ENCODE measurements around the gene TBXAS1.

DNA sequence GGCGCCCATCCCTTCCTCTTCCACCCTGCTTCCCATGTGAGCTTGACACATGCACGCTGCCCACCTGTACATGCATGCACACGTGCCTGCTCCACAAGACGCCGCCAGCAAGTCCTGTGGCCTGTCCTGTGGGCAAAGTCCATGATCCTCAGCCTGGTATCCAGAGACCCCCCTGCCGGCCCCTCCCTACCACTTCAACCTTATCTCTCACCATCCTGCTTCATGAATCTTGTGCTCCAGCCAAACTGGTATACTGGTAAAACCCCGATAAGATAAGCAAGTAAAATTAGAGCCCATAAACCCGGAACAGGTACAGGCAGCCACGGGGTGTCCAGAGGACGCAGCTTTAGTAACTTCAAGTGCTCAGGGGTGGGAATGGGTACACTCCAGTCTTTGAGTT lies 11.8 kb upstream of the TBXAS1 start:
- TF ChIP-seq ZFX (IDR thresholded peaks at IDR 0.05) = no peak
- TF ChIP-seq, protein P1, sequence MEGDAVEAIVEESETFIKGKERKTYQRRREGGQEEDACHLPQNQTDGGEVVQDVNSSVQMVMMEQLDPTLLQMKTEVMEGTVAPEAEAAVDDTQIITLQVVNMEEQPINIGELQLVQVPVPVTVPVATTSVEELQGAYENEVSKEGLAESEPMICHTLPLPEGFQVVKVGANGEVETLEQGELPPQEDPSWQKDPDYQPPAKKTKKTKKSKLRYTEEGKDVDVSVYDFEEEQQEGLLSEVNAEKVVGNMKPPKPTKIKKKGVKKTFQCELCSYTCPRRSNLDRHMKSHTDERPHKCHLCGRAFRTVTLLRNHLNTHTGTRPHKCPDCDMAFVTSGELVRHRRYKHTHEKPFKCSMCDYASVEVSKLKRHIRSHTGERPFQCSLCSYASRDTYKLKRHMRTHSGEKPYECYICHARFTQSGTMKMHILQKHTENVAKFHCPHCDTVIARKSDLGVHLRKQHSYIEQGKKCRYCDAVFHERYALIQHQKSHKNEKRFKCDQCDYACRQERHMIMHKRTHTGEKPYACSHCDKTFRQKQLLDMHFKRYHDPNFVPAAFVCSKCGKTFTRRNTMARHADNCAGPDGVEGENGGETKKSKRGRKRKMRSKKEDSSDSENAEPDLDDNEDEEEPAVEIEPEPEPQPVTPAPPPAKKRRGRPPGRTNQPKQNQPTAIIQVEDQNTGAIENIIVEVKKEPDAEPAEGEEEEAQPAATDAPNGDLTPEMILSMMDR (conservative IDR thresholded peaks at IDR 0.05) = no peak
